B cell (primary cell): ENCODE data around the gene STEAP4. TPM values are rescaled to one million over a fixed set of nuclear protein-coding genes. Genes with fewer than 3 reads are reported as not detected.

Experiments
- ATAC-seq: fragments of 200-7000 bp; cut with Tn5 transposase; one replicate; pipeline ENCODE4 v1.10.0; 2021; ENCODE audit warnings: low read depth, mild to moderate bottlenecking, moderate number of reproducible peaks, moderate library complexity
- CTCF ChIA-PET: fragments of 350-600 bp; sonication (Branson Sonifier 250); formaldehyde crosslinking; loops from one replicate; lab custom pipeline; 2021; ENCODE audit warnings: antibody characterized with exemption, inconsistent platforms; lab: Charles Lee
- POLR2A ChIA-PET: fragments of 350-600 bp; sonication (Branson Sonifier 250); formaldehyde crosslinking; loops from one replicate; lab custom pipeline; 2021; ENCODE audit warnings: antibody characterized with exemption; lab: Charles Lee
- DNase-seq: peaks from one replicate; pipeline ENCODE4 v3.0.0; 2013
- H2AFZ ChIP-seq: 2 replicates; pipeline ENCODE4 v1.6.1; 2012; ENCODE audit warnings: mild to moderate bottlenecking, low read depth, low read length; ENCODE audit not compliant: insufficient read depth, poor library complexity, severe bottlenecking
- H3K27ac ChIP-seq, 2 donors: 1 replicate in 1 of 2; 2 replicates in 1 of 2; pipeline ENCODE4 v1.5.1; 2012 to 2013; ENCODE audit warnings: low read length in 2 of 2, mild to moderate bottlenecking in 2 of 2, moderate library complexity in 1 of 2
- H3K27me3 ChIP-seq, 4 experiments: fragments of 200-600 bp in 1 of 4; sonication (generic) in 1 of 4; replicated peaks in 1 of 4; 1 replicate in 2 of 4; 2 replicates in 2 of 4; pipeline versions ENCODE4 v1.6.1 to v1.7.0; 2013 to 2016; ENCODE audit warnings: low read length in 3 of 4, mild to moderate bottlenecking in 2 of 4, mixed read lengths in 1 of 4, moderate library complexity in 1 of 4; ENCODE audit not compliant: insufficient read depth in 4 of 4, control insufficient read depth in 3 of 4; ENCODE audit errors: control extremely low read depth in 1 of 4
- H3K36me3 ChIP-seq, 2 experiments: replicated peaks in 1 of 2; 1 replicate in 1 of 2; 2 replicates in 1 of 2; pipeline versions ENCODE4 v1.6.1 to v1.7.1; 2013; ENCODE audit warnings: low read length in 1 of 2; ENCODE audit not compliant: insufficient read depth in 2 of 2, control insufficient read depth in 1 of 2; ENCODE audit errors: control extremely low read depth in 1 of 2, extremely low read depth in 1 of 2
- H3K4me1 ChIP-seq, 2 donors: fragments of 200-600 bp in 1 of 2; sonication (generic) in 1 of 2; 1 replicate in 1 of 2; 2 replicates in 1 of 2; pipeline versions ENCODE4 v1.5.1 to v1.6.1; 2013 to 2017; ENCODE audit warnings: low read length in 2 of 2; ENCODE audit not compliant: control insufficient read depth in 2 of 2, insufficient read depth in 2 of 2
- H3K4me2 ChIP-seq: replicated peaks from 2 replicates; pipeline ENCODE3; 2012; ENCODE audit warnings: mild to moderate bottlenecking, low read depth, low read length; ENCODE audit not compliant: poor library complexity, severe bottlenecking
- H3K4me3 ChIP-seq, 5 experiments: fragments of 200-600 bp in 1 of 5; sonication (generic) in 1 of 5; 1 replicate in 3 of 5; 2 replicates in 2 of 5; pipeline versions ENCODE4 v1.5.1 to v1.7.0; 2011 to 2016; ENCODE audit warnings: low read length in 4 of 5, mild to moderate bottlenecking in 4 of 5, low read depth in 2 of 5, control low read depth in 1 of 5, moderate library complexity in 1 of 5; ENCODE audit not compliant: insufficient read depth in 1 of 5; ENCODE audit errors: control extremely low read depth in 1 of 5, extremely low read depth in 1 of 5
- H3K79me2 ChIP-seq: fragments of 200-600 bp; sonication (generic); one replicate; pipeline ENCODE4 v1.6.0; 2016; ENCODE audit warnings: low read length; ENCODE audit not compliant: control insufficient read depth, insufficient read depth
- H3K9ac ChIP-seq: fragments of 200-600 bp; sonication (generic); 2 replicates; pipeline ENCODE4 v1.6.1; 2017; ENCODE audit warnings: mild to moderate bottlenecking, low read length, moderate library complexity
- H3K9me3 ChIP-seq, 3 donors: one replicate each; pipeline versions ENCODE4 v1.6.1 to v1.7.1; 2013; ENCODE audit warnings: low read length in 2 of 3; ENCODE audit not compliant: control insufficient read depth in 2 of 3, insufficient read depth in 1 of 3; ENCODE audit errors: control extremely low read depth in 1 of 3
- H4K20me1 ChIP-seq: 2 replicates; pipeline ENCODE4 v1.6.0; 2012; ENCODE audit warnings: mild to moderate bottlenecking, low read length; ENCODE audit not compliant: insufficient read depth, control insufficient read depth, poor library complexity, severe bottlenecking
- H3K27ac Mint-ChIP-seq: one replicate; pipeline ENCODE4 v1.8.0; 2021; ENCODE audit warnings: mixed read lengths
- H3K27me3 Mint-ChIP-seq: one replicate; pipeline ENCODE4 v1.8.0; 2021; ENCODE audit warnings: mixed read lengths
- H3K4me1 Mint-ChIP-seq: one replicate; pipeline ENCODE4 v1.8.0; 2021; ENCODE audit warnings: mixed read lengths
- H3K4me3 Mint-ChIP-seq: one replicate; pipeline ENCODE4 v1.8.0; 2021; ENCODE audit warnings: mixed read lengths
- H3K9me3 Mint-ChIP-seq: one replicate; pipeline ENCODE4 v1.8.0; 2022; ENCODE audit warnings: mixed read lengths; ENCODE audit not compliant: insufficient read depth
- EZH2 ChIP-seq: IDR thresholded peaks from 2 replicates; pipeline ENCODE4 v1.6.1; 2012; ENCODE audit warnings: borderline replicate concordance, low read depth, mild to moderate bottlenecking, moderate library complexity, low read length; ENCODE audit not compliant: insufficient read depth, poor library complexity, severe bottlenecking
- WGBS: methylation state at CpG from one replicate; pipeline ENCODE4 v1.1.5; 2013; ENCODE audit warnings: missing lambda C conversion rate; ENCODE audit not compliant: insufficient coverage; 5-methylcytosine and 5-hydroxymethylcytosine counted together
- intact Hi-C: fragments of 100-400 bp; cut with micrococcal nuclease; formaldehyde crosslinking; loops from one replicate; pipeline ENCODE4 v1.10.0; 2022
- polyA plus RNA-seq: library from polyadenylated mRNA; depleted of rRNA; stranded (reverse); fragments of >200 nt; gene quantifications from 2 replicates; pipeline ENCODE4 v1.2.3, GENCODE V29; 2012
- total RNA-seq, 2 donors: library from RNA; stranded (reverse); fragments of 120-200 nt in 1 of 2; gene quantifications; 1 replicate in 1 of 2; 2 replicates in 1 of 2; pipeline versions ENCODE4 v1.2.3 to v1.2.4, GENCODE V29; 2013 to 2022
- TF ChIP-seq, protein P1 (sequence below): fragments of 200-600 bp; IDR thresholded peaks from one replicate; pipeline ENCODE4 v1.8.0; 2022; ENCODE audit warnings: antibody characterized with exemption, mild to moderate bottlenecking

Gene STEAP4
- total and polyA plus RNA-seq, 2 donors (not counting 1 experiment from before 2014, with no cell fraction given), result 0.04 TPM; not detected in 1

DNA sequence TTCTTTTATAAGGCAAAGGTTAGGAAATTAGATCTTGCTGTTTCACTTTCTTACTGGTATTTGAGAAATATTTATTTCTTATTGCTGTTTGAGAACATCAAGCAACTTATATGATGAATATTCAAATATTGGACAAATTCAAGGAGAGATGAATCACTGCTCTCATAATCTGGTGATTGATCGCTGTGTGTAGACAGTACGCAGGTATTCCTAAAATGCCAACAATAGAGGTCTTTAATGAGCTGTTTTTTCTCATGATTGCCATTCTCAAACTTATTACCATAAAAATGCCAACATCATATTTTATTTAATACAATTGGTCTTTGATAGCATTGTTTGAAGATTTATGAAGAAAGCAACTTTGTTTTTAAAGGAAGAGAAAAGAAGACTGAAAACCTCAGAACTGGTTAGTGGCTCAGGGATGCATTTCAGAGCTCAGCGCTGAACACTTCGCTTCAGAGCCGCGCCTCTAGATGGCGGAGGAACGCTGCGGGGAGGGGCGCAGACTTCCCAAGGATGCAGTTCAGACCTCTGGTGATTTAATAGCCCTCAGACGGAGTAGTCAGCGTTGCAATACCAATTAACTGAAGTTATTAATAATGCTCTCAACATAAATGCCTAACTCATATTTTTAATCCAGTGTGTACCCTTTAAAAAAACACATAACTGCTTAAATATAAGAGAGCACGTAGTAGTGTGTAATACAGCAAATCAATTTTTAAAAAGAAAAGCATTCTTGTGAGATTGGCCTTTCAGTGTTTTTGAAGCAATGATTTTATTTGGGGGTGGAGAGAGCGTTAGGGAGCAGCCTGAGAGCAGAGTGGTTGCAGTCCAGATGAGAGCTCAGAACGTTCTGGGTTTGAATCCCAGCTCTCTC, 38.5 kb upstream of the STEAP4 start:
- WGBS, result 25% methylated on average over 10 of the region's 15 CpGs

DNA sequence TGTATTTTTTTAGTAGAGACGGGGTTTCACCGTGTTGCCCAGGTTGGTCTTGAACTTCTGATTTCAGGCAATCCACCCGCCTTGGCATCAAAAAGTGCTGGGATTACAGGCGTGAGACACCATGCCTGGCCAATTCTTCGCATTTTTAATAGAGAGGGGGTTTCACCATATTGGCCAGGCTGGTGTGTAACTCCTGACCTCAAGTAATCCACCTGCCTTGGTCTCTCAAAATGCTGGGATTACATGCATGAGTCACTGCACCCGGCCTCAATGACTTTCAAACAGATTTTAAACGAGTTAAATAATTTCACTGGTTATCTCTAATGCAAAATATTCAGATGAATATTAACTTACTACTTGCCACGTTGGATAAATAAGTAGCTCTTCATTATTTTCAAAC, 37.6 kb upstream of the STEAP4 start:
- no peak overlapping the region for H3K9ac ChIP-seq

More for the DNA sequence above, 38.5 kb upstream of the STEAP4 start:
- no peak overlapping the region for H3K9ac ChIP-seq
- no peak overlapping the region for H2AFZ ChIP-seq
- Mint-ChIP-seq H3K4me3 (no peak overlapping the region), H3K27ac (no peak overlapping the region), H3K4me1 (peaks cover 7% of the 10 kb centered on the region), H3K9me3 (no peaks in the 10 kb centered on the region), H3K27me3 (peaks cover 10% of the 10 kb centered on the region)
- peaks cover 0 to 4% (median 0%) of the 10 kb centered on the region in 4 experiments for H3K27me3 ChIP-seq
- H4K20me1 ChIP-seq, result no peaks in the 10 kb centered on the region
- H3K27ac ChIP-seq, result no peak overlapping the region
- H3K4me3 ChIP-seq, result no peak overlapping the region
- POLR2A ChIA-PET, result no interaction called here
- DNase-seq (no peak), ATAC-seq (no peak)
- intact Hi-C loops, result no loop called here
- no peaks in the 10 kb centered on the region for H3K9me3 ChIP-seq
- TF ChIP-seq, protein P1, sequence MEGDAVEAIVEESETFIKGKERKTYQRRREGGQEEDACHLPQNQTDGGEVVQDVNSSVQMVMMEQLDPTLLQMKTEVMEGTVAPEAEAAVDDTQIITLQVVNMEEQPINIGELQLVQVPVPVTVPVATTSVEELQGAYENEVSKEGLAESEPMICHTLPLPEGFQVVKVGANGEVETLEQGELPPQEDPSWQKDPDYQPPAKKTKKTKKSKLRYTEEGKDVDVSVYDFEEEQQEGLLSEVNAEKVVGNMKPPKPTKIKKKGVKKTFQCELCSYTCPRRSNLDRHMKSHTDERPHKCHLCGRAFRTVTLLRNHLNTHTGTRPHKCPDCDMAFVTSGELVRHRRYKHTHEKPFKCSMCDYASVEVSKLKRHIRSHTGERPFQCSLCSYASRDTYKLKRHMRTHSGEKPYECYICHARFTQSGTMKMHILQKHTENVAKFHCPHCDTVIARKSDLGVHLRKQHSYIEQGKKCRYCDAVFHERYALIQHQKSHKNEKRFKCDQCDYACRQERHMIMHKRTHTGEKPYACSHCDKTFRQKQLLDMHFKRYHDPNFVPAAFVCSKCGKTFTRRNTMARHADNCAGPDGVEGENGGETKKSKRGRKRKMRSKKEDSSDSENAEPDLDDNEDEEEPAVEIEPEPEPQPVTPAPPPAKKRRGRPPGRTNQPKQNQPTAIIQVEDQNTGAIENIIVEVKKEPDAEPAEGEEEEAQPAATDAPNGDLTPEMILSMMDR, result no peak
- no peak for TF ChIP-seq EZH2
- CTCF ChIA-PET, result interaction anchor here (1.2 kb wide), 1 partner anchor 13 kb away, joined by 4 read pairs; no protein-coding TSS in a partner anchor
- H3K79me2 ChIP-seq, result no peaks in the 10 kb centered on the region
- no peaks in the 10 kb centered on the region for H3K4me1 ChIP-seq
- H3K36me3 ChIP-seq, result no peaks in the 10 kb centered on the region
- H3K4me2 ChIP-seq, result no peak overlapping the region

More for the DNA sequence above, 37.6 kb upstream of the STEAP4 start:
- Mint-ChIP-seq H3K4me3 (no peak overlapping the region), H3K4me1 (peaks cover 7% of the 10 kb centered on the region), H3K27ac (no peak overlapping the region), H3K27me3 (peaks cover 10% of the 10 kb centered on the region), H3K9me3 (no peaks in the 10 kb centered on the region)
- Histone ChIP-seq H3K4me2 (no peak overlapping the region), H3K27ac (no peak overlapping the region), H3K79me2 (no peaks in the 10 kb centered on the region), H2AFZ (no peak overlapping the region), H3K27me3 (peaks cover 0 to 4% (median 0%) of the 10 kb centered on the region in 4 experiments), H4K20me1 (no peaks in the 10 kb centered on the region), H3K4me3 (no peak overlapping the region), H3K36me3 (no peaks in the 10 kb centered on the region), H3K9me3 (no peaks in the 10 kb centered on the region), H3K4me1 (no peaks in the 10 kb centered on the region)
- ChIA-PET POLR2A (no interaction called here), CTCF (no interaction called here)
- DNase-seq (no peak), ATAC-seq (no peak)
- intact Hi-C loops, result no loop called here
- TF ChIP-seq, protein P1, result no peak
- no peak for TF ChIP-seq EZH2
- whole genome bisulfite sequencing, result 98% methylated on average over 4 of the region's 8 CpGs
